Mononuclear cell (primary cell): Measurements from ENCODE around the gene INCENP. TPM values are rescaled to one million over a fixed set of nuclear protein-coding genes. Genes with fewer than 3 reads are reported as not detected.
"Not testable (repeated sequence)": the region's sequence is repeated elsewhere in the genome, so short reads cannot be mapped to it uniquely, and the experiment has no call there.

ENCODE experiments used
- H3K27me3 ChIP-seq: 2 replicates; pipeline ENCODE4 v1.6.0; 2011; ENCODE audit warnings: low read length, control low read depth; ENCODE audit not compliant: insufficient read depth
- H3K4me1 ChIP-seq: 2 replicates; pipeline ENCODE4 v1.5.1; 2011; ENCODE audit warnings: mild to moderate bottlenecking, low read length, control low read depth; ENCODE audit not compliant: insufficient read depth
- H3K4me3 ChIP-seq: 2 replicates; pipeline ENCODE4 v1.5.1; 2011; ENCODE audit warnings: mild to moderate bottlenecking, low read length, moderate library complexity
- H3K9me3 ChIP-seq: 2 replicates; pipeline ENCODE4 v1.5.1; 2011; ENCODE audit warnings: low read depth, mild to moderate bottlenecking, control low read depth, low read length
- total RNA-seq: library from RNA; depleted of rRNA; stranded (reverse); fragments of >200 nt; gene quantifications from one replicate; pipeline ENCODE4 v1.2.3, GENCODE V29; 2012

INCENP gene
- total RNA-seq, 1 donor, result 10.3 TPM

- Histone ChIP-seq H3K27me3 (peaks cover 19% of the 10 kb centered on the region), H3K9me3 (no peaks in the 10 kb centered on the region), H3K4me3 (no peak overlapping the region), H3K4me1 (no peaks in the 10 kb centered on the region)
Observed at GRCh38 chr11:62169448-62169847, 45.6 kb downstream of the INCENP start.

DNA sequence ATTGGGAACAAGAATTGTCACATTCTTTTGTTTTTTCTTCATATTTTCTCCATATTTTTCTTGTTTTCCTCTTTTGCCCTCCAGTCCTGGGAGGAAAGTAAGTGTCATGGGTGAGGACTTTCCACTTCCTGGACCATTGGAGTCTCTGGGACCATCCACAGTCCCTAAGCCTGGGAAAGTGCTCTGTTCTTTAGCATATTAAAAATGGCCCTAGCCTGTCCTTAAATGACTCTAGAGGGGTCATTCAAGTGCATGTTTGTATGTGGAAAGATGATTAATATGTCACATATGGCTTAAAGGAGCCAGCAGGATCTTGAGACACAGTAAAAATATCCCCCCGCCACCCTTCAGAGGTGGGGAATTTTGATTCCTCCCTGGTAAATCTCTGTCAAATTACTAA, 46.1 kb downstream of the INCENP start:
- Histone ChIP-seq H3K4me3 (no peak overlapping the region), H3K9me3 (no peaks in the 10 kb centered on the region), H3K4me1 (no peaks in the 10 kb centered on the region), H3K27me3 (peaks cover 19% of the 10 kb centered on the region)

GRCh38 chr11:62171261-62171723, 47.5 kb downstream of the INCENP start:
- no peaks in the 10 kb centered on the region for H3K4me1 ChIP-seq

GRCh38 chr11:62172294-62172693, 48.5 kb downstream of the INCENP start:
- H3K27me3 ChIP-seq, result peaks cover 29% of the 10 kb centered on the region
- no peaks in the 10 kb centered on the region for H3K9me3 ChIP-seq
- H3K4me3 ChIP-seq, result no peak overlapping the region
- H3K4me1 ChIP-seq, result no peaks in the 10 kb centered on the region

More at GRCh38 chr11:62171261-62171723, 47.5 kb downstream of the INCENP start:
- H3K4me3 ChIP-seq, result no peak overlapping the region
- H3K9me3 ChIP-seq, result no peaks in the 10 kb centered on the region
- H3K27me3 ChIP-seq, result peaks cover 24% of the 10 kb centered on the region

GRCh38 chr11:62176766-62177165, 53.0 kb downstream of the INCENP start:
- Histone ChIP-seq H3K27me3 (peaks cover 23% of the 10 kb centered on the region), H3K9me3 (no peaks in the 10 kb centered on the region), H3K4me1 (no peaks in the 10 kb centered on the region), H3K4me3 (no peak overlapping the region)

DNA sequence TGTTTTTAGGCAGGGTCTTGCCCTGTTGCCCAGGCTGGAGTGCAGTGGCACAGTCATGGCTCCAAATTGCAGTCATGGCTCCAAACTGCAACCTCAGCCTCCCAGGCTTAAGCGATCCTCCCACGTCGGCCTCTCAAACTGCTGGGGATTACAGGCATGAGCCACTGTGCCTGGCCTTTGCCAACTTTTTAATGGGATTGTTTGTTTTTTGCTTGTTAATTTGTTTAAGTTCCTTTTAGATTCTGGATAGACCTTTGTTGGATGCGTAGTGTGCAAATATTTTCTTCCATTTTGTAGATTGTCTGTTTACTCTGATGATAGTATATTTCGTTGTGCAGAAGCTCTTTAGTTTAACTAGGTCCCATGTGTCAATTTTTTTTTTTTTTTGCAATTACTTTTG, 56.2 kb downstream of the INCENP start:
- Histone ChIP-seq H3K27me3 (peaks cover 18% of the 10 kb centered on the region), H3K4me1 (no peaks in the 10 kb centered on the region), H3K9me3 (no peaks in the 10 kb centered on the region), H3K4me3 (no peak overlapping the region)

GRCh38 chr11:62181097-62181496, 57.3 kb downstream of the INCENP start:
- no peak overlapping the region for H3K4me3 ChIP-seq
- H3K9me3 ChIP-seq, result no peaks in the 10 kb centered on the region
- peaks cover 13% of the 10 kb centered on the region for H3K27me3 ChIP-seq
- H3K4me1 ChIP-seq, result no peaks in the 10 kb centered on the region

DNA sequence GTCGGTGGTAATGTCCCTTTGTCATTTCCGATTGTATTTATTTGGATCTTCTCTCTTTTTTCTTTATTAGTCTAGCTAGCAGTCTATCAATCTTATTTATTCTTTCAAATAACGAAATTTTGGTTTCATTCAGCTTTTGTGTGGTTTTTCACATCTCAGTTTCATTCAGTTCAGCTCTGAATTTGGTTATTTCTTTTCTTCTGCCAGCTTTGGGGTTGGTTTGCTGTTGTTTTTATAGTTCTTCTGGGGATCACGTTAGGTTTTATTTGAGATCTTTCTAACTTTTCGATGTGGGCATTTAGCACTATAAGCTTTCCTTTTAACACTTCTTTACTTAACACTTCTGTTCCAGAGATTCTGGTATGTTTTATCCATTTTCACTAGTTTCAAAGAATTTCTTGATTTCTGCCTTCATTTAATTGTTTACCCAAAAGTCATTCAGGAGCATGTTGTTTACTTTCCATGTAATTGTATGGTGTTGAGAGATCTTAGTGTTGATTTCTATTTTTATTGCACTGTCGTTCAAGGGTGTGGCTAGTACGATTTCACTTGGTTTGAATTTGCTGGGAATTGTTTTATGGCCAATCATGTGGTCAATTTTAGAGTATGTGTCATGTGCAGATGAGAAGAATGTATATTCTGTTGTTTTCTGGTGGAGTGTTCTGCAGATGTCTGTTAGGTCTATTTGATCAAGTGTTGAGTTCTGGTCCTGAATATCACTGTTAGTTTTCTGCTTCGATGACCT, 58.5 kb downstream of the INCENP start:
- H3K4me3 ChIP-seq, result no peak overlapping the region
- no peaks in the 10 kb centered on the region for H3K4me1 ChIP-seq
- peaks cover 7% of the 10 kb centered on the region for H3K27me3 ChIP-seq
- H3K9me3 ChIP-seq, result no peaks in the 10 kb centered on the region

- Histone ChIP-seq H3K4me1 (no peaks in the 10 kb centered on the region), H3K4me3 (no peak overlapping the region), H3K27me3 (peaks cover 4% of the 10 kb centered on the region), H3K9me3 (no peaks in the 10 kb centered on the region)
Observed at GRCh38 chr11:62186195-62186594, 62.4 kb downstream of the INCENP start.

DNA sequence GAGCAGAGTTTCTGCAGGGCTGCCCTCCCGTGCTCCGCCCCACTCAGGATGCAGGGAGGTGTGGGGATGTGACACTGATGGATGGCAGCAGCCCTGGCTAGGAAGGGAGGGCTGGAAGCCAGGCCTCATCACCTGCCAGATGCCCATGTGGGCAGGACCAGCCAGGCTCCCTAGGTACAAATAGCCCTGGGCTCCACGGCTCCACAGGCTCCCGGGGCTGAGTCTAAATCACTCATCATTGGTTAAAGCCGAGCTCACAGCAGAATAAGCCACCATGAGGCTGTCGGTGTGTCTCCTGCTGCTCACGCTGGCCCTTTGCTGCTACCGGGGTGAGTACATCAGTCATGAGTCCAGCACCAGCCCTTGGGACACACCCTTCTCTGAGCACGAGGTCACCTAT, 66.2 kb downstream of the INCENP start, which contains the start of gene SCGB1D1:
Gene SCGB1D1, plus strand, starts transcription at position 206 of the 400 bp plus-strand sequence. Its CDS starts 69 bp downstream, at position 275.
- Histone ChIP-seq H3K4me1 (no peaks in the 10 kb centered on the region), H3K9me3 (no peaks in the 10 kb centered on the region), H3K4me3 (no peak within 1 kb of the TSS), H3K27me3 (no peaks in the 10 kb centered on the region)

DNA sequence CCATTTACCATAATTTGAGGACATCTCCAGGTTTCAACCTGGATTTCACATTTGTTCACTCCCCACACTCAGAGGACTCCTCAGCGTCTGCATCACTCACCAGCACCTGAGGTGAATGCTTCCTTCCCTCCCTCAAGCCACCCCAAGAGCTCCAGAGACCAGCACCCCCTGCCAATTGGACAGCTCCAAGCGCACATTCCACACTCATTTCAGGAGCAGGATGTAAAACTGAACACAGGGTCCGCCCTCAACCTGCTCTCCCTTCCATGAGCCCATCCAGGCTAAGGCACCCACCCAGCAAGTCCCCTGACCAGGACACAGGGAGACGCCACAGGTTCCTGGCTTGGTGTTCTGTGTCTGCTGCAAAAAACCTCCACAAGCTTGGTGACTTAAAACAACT, 70.1 kb downstream of the INCENP start:
- Histone ChIP-seq H3K9me3 (no peaks in the 10 kb centered on the region), H3K27me3 (no peaks in the 10 kb centered on the region), H3K4me3 (no peak overlapping the region), H3K4me1 (no peaks in the 10 kb centered on the region)

GRCh38 chr11:62195010-62195409, 71.2 kb downstream of the INCENP start:
- H3K4me3 ChIP-seq, H3K9me3 ChIP-seq: not testable (repeated sequence)

DNA sequence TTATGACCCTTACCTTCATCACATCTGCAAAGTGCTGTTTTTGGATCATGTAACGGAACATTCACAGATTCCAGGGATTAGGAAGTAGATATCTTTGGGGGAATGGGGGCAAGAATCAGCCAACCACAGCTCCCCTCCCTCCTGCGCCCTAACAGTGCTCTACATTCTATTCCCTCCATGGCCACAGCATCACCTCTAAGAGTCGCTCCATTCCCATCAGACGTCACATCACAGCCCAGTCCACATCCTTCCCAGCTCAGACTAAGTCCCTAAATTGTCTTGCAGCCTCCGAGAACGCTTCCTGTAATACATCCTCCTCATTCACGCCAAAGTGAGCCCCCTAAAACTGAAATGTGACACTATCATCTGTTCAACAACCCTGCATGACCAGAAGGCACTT, 72.1 kb downstream of the INCENP start:
- Histone ChIP-seq H3K4me3 (no peak overlapping the region), H3K27me3 (peaks cover 2% of the 10 kb centered on the region), H3K9me3 (no peaks in the 10 kb centered on the region), H3K4me1 (no peaks in the 10 kb centered on the region)

More at GRCh38 chr11:62195010-62195409, 71.2 kb downstream of the INCENP start:
- not testable (repeated sequence) for H3K4me1 ChIP-seq, H3K27me3 ChIP-seq

DNA sequence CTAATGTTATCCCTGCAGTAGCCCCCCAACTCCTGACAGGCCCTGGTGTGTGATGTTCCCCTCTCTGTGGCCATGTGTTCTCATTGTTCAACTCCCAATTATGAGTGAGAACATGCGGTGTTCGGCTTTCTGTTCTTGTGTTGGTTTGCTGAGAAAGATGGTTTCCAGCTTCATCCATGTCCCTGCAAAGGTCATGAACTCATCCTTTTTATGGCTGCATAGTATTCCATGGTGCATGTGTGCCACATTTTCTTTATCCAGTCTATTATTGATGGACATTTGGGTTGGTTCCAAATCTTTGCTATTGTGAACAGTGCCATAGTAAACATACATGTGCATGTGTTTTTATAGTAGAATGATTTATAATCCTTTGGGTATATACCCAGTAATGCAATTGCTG, 73.6 kb downstream of the INCENP start:
- not testable (repeated sequence) for H3K4me3 ChIP-seq, H3K4me1 ChIP-seq, H3K27me3 ChIP-seq, H3K9me3 ChIP-seq

GRCh38 chr11:62201376-62201775, 77.6 kb downstream of the INCENP start:
- no peaks in the 10 kb centered on the region for H3K4me1 ChIP-seq
- H3K4me3 ChIP-seq, result no peak overlapping the region
- no peaks in the 10 kb centered on the region for H3K9me3 ChIP-seq
- peaks cover 2% of the 10 kb centered on the region for H3K27me3 ChIP-seq
